MM.1S (cell line): Measurements from ENCODE around the gene TNF.

Source experiments
- DNase-seq: peaks from one replicate; pipeline ENCODE4 v3.0.0-alpha.2; 2015
- H2AFZ ChIP-seq: fragments of 300-600 bp; sonication (generic); 2 replicates; pipeline ENCODE4 v1.6.0; 2016; ENCODE audit warnings: antibody characterized with exemption, low read length
- H3F3A ChIP-seq: fragments of 300-600 bp; sonication (generic); 2 replicates; pipeline ENCODE4 v1.6.1; 2016; ENCODE audit warnings: mild to moderate bottlenecking, antibody characterized with exemption, low read length, moderate library complexity, mixed read lengths; ENCODE audit not compliant: insufficient read depth
- H3K27ac ChIP-seq: fragments of 300-600 bp; sonication (generic); 2 replicates; pipeline ENCODE4 v1.5.1; 2016; ENCODE audit warnings: mild to moderate bottlenecking, low read length
- H3K27me3 ChIP-seq: fragments of 300-600 bp; sonication (generic); replicated peaks from 2 replicates; pipeline ENCODE4 v1.6.0; 2016; ENCODE audit warnings: low read length; ENCODE audit not compliant: insufficient read depth
- H3K36me3 ChIP-seq: fragments of 300-600 bp; sonication (generic); replicated peaks from 2 replicates; pipeline ENCODE4 v1.6.1; 2016; ENCODE audit warnings: mild to moderate bottlenecking, low read length, mixed read lengths; ENCODE audit not compliant: insufficient read depth
- H3K4me1 ChIP-seq: fragments of 300-600 bp; sonication (generic); 2 replicates; pipeline ENCODE4 v1.6.1; 2016; ENCODE audit warnings: low read length, mixed read lengths
- H3K4me2 ChIP-seq: fragments of 300-600 bp; sonication (generic); 2 replicates; pipeline ENCODE4 v1.6.0; 2016; ENCODE audit warnings: low read depth, low read length
- H3K4me3 ChIP-seq: fragments of 300-600 bp; sonication (generic); 2 replicates; pipeline ENCODE4 v1.5.1; 2016; ENCODE audit warnings: low read length, mixed read lengths
- H3K79me2 ChIP-seq: fragments of 300-600 bp; sonication (generic); 2 replicates; pipeline ENCODE4 v1.6.1; 2016; ENCODE audit warnings: mixed run types, low read length, mixed read lengths
- H3K9ac ChIP-seq: fragments of 300-600 bp; sonication (generic); 2 replicates; pipeline ENCODE4 v1.6.1; 2016; ENCODE audit warnings: low read length, mixed read lengths
- H3K9me2 ChIP-seq: fragments of 300-600 bp; sonication (generic); replicated peaks from 2 replicates; pipeline ENCODE4 v1.6.1; 2016; ENCODE audit warnings: mild to moderate bottlenecking, low read length, mixed read lengths; ENCODE audit not compliant: insufficient read depth
- H3K9me3 ChIP-seq: fragments of 300-600 bp; sonication (generic); replicated peaks from 2 replicates; pipeline ENCODE4 v1.6.1; 2016; ENCODE audit warnings: mild to moderate bottlenecking, low read length, mixed read lengths; ENCODE audit not compliant: insufficient read depth
- H4K20me1 ChIP-seq: fragments of 300-600 bp; sonication (generic); 2 replicates; pipeline ENCODE4 v1.6.1; 2016; ENCODE audit warnings: mild to moderate bottlenecking, low read length, moderate library complexity, mixed read lengths; ENCODE audit not compliant: insufficient read depth
- CTCF ChIP-seq: fragments of 300-600 bp; sonication (generic); IDR thresholded peaks from 2 replicates; pipeline ENCODE4 v1.5.1; 2016; ENCODE audit warnings: antibody characterized with exemption, low read length, mixed read lengths
- EZH2 ChIP-seq: fragments of 300-600 bp; sonication (generic); optimal IDR thresholded peaks from 2 replicates; pipeline ENCODE3; 2017; ENCODE audit warnings: low read depth, mild to moderate bottlenecking, antibody characterized with exemption, low read length, mixed read lengths
- EZH2phosphoT487 ChIP-seq: fragments of 300-600 bp; sonication (generic); IDR thresholded peaks from 2 replicates; pipeline ENCODE4 v1.6.1; 2018; ENCODE audit warnings: antibody characterized with exemption, low read length

The TNF gene

DNA sequence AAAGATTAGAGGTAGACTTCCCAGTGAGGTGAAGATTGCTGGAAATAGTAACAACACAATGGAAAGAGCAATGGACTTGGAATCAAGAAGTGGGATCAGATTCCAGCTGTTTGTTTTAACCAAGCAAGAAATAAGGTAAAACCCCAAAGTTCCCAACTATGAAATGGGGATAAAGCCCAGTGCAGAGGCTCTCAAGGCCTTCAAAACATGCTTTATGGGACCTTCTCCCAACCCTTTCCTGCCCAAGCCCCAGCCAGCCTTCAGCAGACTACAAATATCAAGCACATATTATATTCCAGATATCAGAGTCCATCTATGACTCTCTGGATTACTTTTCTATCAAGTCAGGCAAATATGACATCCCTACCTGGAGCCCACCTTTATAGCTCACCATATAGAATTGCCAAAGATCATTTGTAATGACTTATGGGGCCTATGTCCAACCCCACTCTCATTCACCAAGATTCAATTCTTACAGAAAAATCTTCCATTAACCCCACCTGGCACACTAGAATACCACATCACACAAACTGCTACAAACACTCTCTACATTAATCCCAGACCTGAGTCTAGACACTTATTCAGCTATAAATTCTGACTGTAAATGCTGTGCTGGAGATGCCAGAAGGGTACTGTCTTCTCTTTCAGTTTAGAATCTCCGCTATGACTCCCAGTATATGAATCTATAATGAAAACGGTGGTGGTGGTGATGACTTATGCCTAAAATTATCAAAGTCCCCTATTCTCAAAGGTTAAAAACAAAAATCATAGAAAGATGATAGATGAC, 39.6 kb upstream of the TNF start:
- H3K9ac ChIP-seq, result no peak overlapping the region
- H3K27me3 ChIP-seq, result no peaks in the 10 kb centered on the region
- peaks cover 70% of the 10 kb centered on the region for H3K79me2 ChIP-seq

GRCh38 chr6:31538805-31539400, 36.5 kb upstream of the TNF start:
- peaks cover 49% of the 10 kb centered on the region for H4K20me1 ChIP-seq
- peaks cover 21% of the 10 kb centered on the region for H3K36me3 ChIP-seq

More for the DNA sequence above, 39.6 kb upstream of the TNF start:
- H3K9me3 ChIP-seq, result no peaks in the 10 kb centered on the region
- peaks cover 22% of the 10 kb centered on the region for H3K4me1 ChIP-seq
- no peak for TF ChIP-seq CTCF
- TF ChIP-seq EZH2, result no peak
- TF ChIP-seq EZH2phosphoT487, result no peak
- peaks cover 47% of the 10 kb centered on the region for H4K20me1 ChIP-seq
- no peak overlapping the region for H3K4me3 ChIP-seq
- no peaks in the 10 kb centered on the region for H3K9me2 ChIP-seq
- no peak for DNase-seq
- H3K4me2 ChIP-seq, result no peak overlapping the region
- no peak overlapping the region for H2AFZ ChIP-seq
- H3K27ac ChIP-seq, result no peak overlapping the region
- H3K36me3 ChIP-seq, result peaks cover 21% of the 10 kb centered on the region
- peaks cover 14% of the 10 kb centered on the region for H3F3A ChIP-seq

DNA sequence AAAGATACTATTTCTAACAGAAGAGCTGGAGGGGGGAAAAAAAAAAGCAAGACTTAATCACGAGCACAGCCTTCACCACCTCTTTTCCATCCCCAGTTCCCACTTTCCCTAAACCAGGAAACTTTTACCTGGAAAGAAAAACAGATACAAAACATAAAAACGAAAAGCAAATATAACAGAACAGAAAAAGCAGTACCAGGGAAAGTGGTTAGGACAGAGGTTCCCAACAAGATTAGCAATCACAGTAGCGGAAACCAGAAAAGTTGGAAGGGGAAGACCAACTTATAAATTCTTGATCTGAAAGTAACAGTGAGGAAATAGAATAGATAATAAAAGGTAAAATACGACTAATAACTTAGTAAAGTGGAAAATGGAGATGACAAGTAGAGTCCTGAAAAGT, 34.7 kb upstream of the TNF start:
- Histone ChIP-seq H3K9me2 (no peaks in the 10 kb centered on the region), H3K27ac (no peak overlapping the region), H3K79me2 (peaks cover 74% of the 10 kb centered on the region)

More at GRCh38 chr6:31538805-31539400, 36.5 kb upstream of the TNF start:
- Histone ChIP-seq H3K27ac (no peak overlapping the region), H3K27me3 (no peaks in the 10 kb centered on the region), H3K9me2 (no peaks in the 10 kb centered on the region), H3K79me2 (peaks cover 91% of the 10 kb centered on the region), H3K4me3 (no peak overlapping the region), H2AFZ (no peak overlapping the region), H3K9ac (peak overlapping the region; percentile 89; the same call in 1 of the 2 replicates), H3F3A (peaks cover 22% of the 10 kb centered on the region), H3K4me1 (peaks cover 22% of the 10 kb centered on the region), H3K4me2 (peak overlapping the region; percentile 99), H3K9me3 (no peaks in the 10 kb centered on the region)
- TF ChIP-seq EZH2phosphoT487 (no peak), EZH2 (no peak), CTCF (no peak)
- DNase-seq, result no peak

More for the DNA sequence above, 34.7 kb upstream of the TNF start:
- Histone ChIP-seq H3K9me3 (no peaks in the 10 kb centered on the region), H2AFZ (no peak overlapping the region), H4K20me1 (peaks cover 47% of the 10 kb centered on the region), H3K4me1 (peaks cover 22% of the 10 kb centered on the region), H3K36me3 (peaks cover 13% of the 10 kb centered on the region), H3K27me3 (no peaks in the 10 kb centered on the region), H3K4me3 (peak overlapping the region; percentile 89), H3K4me2 (peak overlapping the region; percentile 99), H3F3A (peaks cover 16% of the 10 kb centered on the region), H3K9ac (peak overlapping the region; percentile 89)
- DNase-seq, result no peak
- TF ChIP-seq EZH2, result no peak
- no peak for TF ChIP-seq EZH2phosphoT487
- no peak for TF ChIP-seq CTCF
